ENCODE data around the gene TEX55. TPM values are rescaled to one million over a fixed set of nuclear protein-coding genes. Genes with fewer than 3 reads are reported as not detected.
"Not testable (repeated sequence)": the region's sequence is repeated elsewhere in the genome, so short reads cannot be mapped to it uniquely, and the experiment has no call there.

Gene TEX55
- total RNA-seq, 3 donors from 2014 or later = not detected

GRCh38 chr3:119161240-119161639, 15.3 kb downstream of the TEX55 start:
- TF ChIP-seq POLR2A (IDR thresholded peaks at IDR 0.05) = no peak
- no peak for TF ChIP-seq CTCF (IDR thresholded peaks at IDR 0.05)
- no peak for TF ChIP-seq POLR2AphosphoS5 (IDR thresholded peaks at IDR 0.05)
- Histone ChIP-seq H3K36me3 (no peaks in the 10 kb centered on the region), H3K4me1 (no peaks in the 10 kb centered on the region), H3K9me3 (peaks cover 6 to 17% of the 10 kb centered on the region in 2 donors), H3K4me3 (no peak overlapping the region), H3K27me3 (no peaks in the 10 kb centered on the region), H3K27ac (no peak overlapping the region)
- intact Hi-C loops (cut with DNase I; ENCODE audit: low total_unique reads) = no loop called here
- no peak for DNase-seq (ENCODE audit: low spot score in 2 of 2)

GRCh38 chr3:119164745-119165144, 18.8 kb downstream of the TEX55 start:
- H3K4me3 ChIP-seq; DNase-seq (ENCODE audit: low spot score in 2 of 2); H3K4me1 ChIP-seq; H3K9me3 ChIP-seq; H3K27me3 ChIP-seq; intact Hi-C loops (cut with DNase I; ENCODE audit: low total_unique reads); H3K27ac ChIP-seq; H3K36me3 ChIP-seq: not testable (repeated sequence)

GRCh38 chr3:119170821-119171220, 24.9 kb downstream of the TEX55 start:
- TF ChIP-seq POLR2AphosphoS5 (IDR thresholded peaks at IDR 0.05) (no peak), POLR2A (IDR thresholded peaks at IDR 0.05) (no peak), CTCF (IDR thresholded peaks at IDR 0.05) (no peak)
- intact Hi-C loops (cut with DNase I; ENCODE audit: low total_unique reads) = no loop called here
- Histone ChIP-seq H3K9me3 (no peaks in the 10 kb centered on the region), H3K4me3 (no peak overlapping the region), H3K27ac (no peak overlapping the region), H3K36me3 (no peaks in the 10 kb centered on the region), H3K4me1 (no peaks in the 10 kb centered on the region), H3K27me3 (no peaks in the 10 kb centered on the region)
- DNase-seq (ENCODE audit: low spot score in 2 of 2) = no peak

GRCh38 chr3:119173325-119173724, 27.4 kb downstream of the TEX55 start, which contains the start of gene UPK1B:
UPK1B (plus strand) TSS chr3:119173598; CDS start chr3:119186742, 13,144 bp downstream.
- Histone ChIP-seq H3K4me3 (no peak within 1 kb of the TSS), H3K9me3 (no peaks in the 10 kb centered on the region), H3K27ac (no peak within 1 kb of the TSS), H3K36me3 (no peaks in the 10 kb centered on the region), H3K4me1 (no peaks in the 10 kb centered on the region), H3K27me3 (no peaks in the 10 kb centered on the region)
- TF ChIP-seq POLR2A (IDR thresholded peaks at IDR 0.05) (no peak), POLR2AphosphoS5 (IDR thresholded peaks at IDR 0.05) (no peak), CTCF (IDR thresholded peaks at IDR 0.05) (no peak)
- no peak for DNase-seq (ENCODE audit: low spot score in 2 of 2)
- intact Hi-C loops (cut with DNase I; ENCODE audit: low total_unique reads) = no loop called here

GRCh38 chr3:119175872-119176756, 30.1 kb downstream of the TEX55 start:
- H3K36me3 ChIP-seq = no peaks in the 10 kb centered on the region
- intact Hi-C loops (cut with DNase I; ENCODE audit: low total_unique reads) = no loop called here
- TF ChIP-seq CTCF (IDR thresholded peaks at IDR 0.05) (no peak), POLR2A (IDR thresholded peaks at IDR 0.05) (no peak), POLR2AphosphoS5 (IDR thresholded peaks at IDR 0.05) (no peak)
- DNase-seq (ENCODE audit: low spot score in 2 of 2) = no peak
- no peaks in the 10 kb centered on the region for H3K4me1 ChIP-seq
- no peak overlapping the region for H3K27ac ChIP-seq
- no peak overlapping the region for H3K4me3 ChIP-seq
- H3K9me3 ChIP-seq = no peaks in the 10 kb centered on the region
- no peaks in the 10 kb centered on the region for H3K27me3 ChIP-seq
